Medulla oblongata (tissue), 1 donor: Measurements from ENCODE around the gene ANKS6.

ENCODE experiments used
- DNase-seq: peaks from one replicate; pipeline ENCODE4 v3.0.0-alpha.2; 2015; ENCODE audit errors: extremely low spot score

Gene ANKS6

DNA sequence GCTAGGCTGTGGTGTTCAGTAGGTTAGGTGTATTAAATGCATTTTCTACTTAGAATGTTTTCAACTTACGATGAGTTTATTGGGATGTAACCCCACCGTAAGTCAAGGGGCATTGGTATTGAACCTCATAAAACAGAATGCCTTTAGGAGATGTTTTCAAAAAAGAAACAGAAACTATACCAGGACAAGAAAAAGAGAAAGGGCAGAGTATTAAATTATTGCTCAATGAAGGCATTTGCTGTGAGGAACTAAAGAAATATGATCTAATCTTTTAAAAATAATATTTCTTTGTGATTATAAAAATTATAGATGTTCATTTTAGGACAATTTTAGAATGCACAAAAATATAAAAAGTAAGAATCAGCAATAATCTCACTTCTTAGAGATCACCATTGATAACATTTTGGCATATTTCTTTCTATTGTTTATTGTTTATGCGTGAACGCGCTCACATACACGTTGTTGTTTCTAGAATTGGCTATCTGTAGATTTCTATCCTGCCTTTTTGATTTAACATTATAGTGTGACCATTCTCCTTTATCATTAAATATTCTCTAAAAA is 19.1 kb upstream of the ANKS6 start:
- DNase-seq = no peak

- no peak for DNase-seq
Observed at GRCh38 chr9:98811051-98811650, 14.8 kb upstream of the ANKS6 start.

GRCh38 chr9:98810102-98810842 is 13.9 kb upstream of the ANKS6 start:
- DNase-seq = no peak

- DNase-seq = no peak
Observed at GRCh38 chr9:98809311-98810101, 13.2 kb upstream of the ANKS6 start.

- DNase-seq = no peak
Observed at GRCh38 chr9:98808875-98809274, 12.5 kb upstream of the ANKS6 start.

DNA sequence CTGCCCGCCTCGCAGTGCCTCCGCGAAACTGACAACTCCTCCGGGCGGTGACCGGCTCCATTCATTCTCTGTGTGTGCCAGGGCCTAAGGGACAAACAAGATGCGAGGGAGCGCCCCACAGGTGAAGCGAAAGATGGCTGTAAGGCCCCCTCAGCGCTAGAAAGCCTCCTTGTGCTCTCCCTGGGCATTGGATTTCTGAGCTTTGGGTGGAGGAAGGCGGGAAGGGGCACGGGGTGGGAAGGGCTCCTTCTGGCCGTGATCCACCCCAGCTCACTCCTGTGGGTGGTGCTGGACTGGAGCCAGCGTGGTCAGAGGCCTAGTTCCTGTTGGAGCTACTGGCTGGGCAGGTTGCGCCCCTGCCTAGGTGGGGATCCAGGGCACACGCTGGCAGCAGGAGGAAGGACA is 12.1 kb upstream of the ANKS6 start:
- no peak for DNase-seq

GRCh38 chr9:98807814-98808195 is 11.4 kb upstream of the ANKS6 start:
- no peak for DNase-seq

DNA sequence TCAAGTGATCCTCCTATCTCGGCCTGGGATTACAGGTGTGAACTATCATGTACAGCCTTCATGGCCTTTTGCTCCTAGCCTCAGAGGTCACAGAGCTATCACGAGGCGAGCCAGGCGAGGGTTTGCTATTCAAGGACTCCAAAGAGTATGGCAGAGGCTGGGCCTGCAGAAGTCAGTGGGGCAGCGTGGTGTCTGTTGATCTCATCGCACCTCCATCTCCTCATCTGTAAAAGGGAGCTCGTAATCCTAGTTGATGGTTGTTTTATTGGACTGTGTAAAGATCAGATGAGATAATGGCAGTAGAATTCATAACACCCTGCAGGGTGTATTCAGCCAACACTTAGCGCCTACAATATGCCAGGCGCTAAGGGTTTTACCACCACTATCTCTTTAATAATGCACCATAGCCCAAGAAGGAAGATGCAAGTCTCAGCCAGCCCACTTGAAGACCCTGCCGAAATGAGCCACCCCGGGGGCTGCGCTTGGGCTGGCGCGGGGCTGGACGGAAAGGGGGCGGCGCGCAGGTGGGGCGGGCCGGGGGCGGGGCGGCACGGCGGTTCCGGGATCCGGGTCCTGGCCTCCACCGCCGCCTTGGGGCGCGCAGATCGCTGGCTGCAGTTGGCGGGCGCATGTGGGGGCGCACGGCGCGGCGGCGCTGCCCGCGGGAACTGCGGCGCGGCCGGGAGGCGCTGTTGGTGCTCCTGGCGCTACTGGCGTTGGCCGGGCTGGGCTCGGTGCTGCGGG is 10.9 kb upstream of the ANKS6 start, which contains the start of gene GALNT12:
TSS of gene GALNT12 (plus strand) at position 601 of the 744 bp plus-strand sequence. CDS start at position 630, 29 bp downstream.
- no peak for DNase-seq

DNA sequence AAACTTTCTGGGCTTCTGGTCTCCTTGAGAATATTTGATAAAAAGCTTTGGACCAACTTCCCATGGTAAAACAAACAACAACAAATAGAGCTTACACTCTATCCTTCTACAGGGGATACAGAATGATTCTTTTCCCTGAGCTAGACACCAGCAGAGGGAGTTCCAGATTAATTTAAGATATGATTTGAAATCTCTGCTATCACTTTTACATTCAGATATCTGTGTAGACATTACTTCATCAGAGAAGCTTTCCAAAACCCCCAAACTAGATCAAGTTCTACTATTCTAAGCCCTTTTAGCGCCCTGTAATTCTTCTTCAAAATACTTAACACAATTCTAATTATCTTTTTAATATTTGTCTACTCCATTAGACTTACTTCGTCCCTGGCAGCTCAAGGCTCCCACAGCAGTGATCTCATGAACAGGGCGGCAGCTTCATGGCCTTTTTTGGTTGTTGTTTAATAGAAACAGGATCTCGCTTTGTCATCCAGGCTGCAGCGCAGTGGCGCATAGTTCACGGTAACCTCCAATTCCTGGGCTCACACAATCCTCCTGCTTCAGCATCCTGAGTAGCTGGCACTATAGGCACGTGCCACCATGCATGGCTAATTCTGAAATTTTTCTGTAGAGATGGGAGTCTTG is 10.2 kb upstream of the ANKS6 start:
- DNase-seq = no peak

DNA sequence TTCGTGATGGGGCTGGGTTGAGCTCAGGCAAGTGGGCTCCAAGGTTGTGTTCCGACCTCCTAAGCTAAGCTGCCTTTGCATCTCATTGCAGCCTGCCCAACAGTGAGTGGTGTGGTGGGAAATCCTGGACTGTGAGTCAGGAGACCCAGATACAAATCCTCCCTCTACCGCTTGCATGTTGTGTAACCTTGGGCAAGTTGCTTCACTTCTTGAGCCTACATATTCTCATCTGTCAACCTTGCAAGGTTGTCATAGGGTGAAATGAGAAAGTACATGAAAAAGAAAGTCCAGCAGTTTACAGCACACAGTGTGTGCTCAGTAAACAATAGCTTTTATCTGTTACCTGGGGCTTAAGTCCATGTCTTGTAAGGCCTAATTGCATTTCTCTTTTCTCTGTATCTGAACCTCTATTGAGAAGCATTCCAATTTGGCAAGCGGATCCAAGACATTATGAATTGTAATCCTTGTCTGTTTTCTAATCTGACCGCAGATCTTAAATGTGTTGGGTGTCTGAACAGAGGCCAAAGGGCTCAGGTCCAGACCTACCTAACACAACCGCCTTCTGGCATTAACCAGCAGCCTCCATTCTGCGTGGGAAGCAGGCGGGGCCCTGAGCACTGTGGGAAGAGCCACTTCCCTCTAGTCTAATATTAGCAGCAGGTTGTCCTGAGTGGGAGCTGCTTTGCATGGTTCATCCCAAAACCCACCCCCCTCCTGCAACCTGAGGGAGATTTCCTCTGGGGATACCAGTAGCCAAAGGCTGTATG is 9.3 kb upstream of the ANKS6 start:
- DNase-seq = no peak

DNA sequence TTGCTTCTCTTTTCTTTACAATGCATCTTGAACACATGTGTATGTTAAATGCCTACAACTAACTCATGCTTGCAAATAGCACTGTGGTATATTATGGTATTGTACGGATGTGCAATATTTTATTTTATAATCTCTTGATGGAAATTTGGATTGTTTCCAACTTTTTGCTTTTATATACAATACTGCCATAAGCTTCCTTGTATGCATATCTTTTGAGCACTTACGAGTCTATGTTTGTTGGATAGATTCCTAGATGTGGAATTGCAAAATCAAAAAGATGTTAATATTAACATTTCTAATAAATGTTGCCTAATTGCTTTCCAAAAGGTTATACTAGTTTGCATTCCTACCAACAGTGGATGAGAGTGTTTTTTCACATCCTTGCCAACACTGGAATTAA is 7.7 kb upstream of the ANKS6 start:
- no peak for DNase-seq

GRCh38 chr9:98801969-98802371 is 5.6 kb upstream of the ANKS6 start:
- no peak for DNase-seq

GRCh38 chr9:98801561-98801960 is 5.2 kb upstream of the ANKS6 start:
- DNase-seq = no peak

- no peak for DNase-seq
Observed at GRCh38 chr9:98798254-98798653, 1.9 kb upstream of the ANKS6 start.

GRCh38 chr9:98797491-98797890 is 1.1 kb upstream of the ANKS6 start:
- no peak for DNase-seq

GRCh38 chr9:98795970-98796363 is 388 bp downstream of the ANKS6 start:
- no peak for DNase-seq

- DNase-seq = no peak
Observed at GRCh38 chr9:98795295-98795955, 930 bp downstream of the ANKS6 start.

GRCh38 chr9:98794802-98795201 is 1.6 kb downstream of the ANKS6 start:
- DNase-seq = no peak

GRCh38 chr9:98793031-98793430 is 3.3 kb downstream of the ANKS6 start:
- no peak for DNase-seq
